T-cell (primary cell): ENCODE data around the gene RNU1-4. TPM values are rescaled to one million over a fixed set of nuclear protein-coding genes. Genes with fewer than 3 reads are reported as not detected.

Experiments used
- total RNA-seq, 35 experiments: library from RNA in 6 of 35; stranded (reverse) in 6 of 35; fragments of 120-200 nt in 1 of 35; gene quantifications; one replicate each; pipeline versions ENCODE4 v1.2.1 to v1.2.4 and lab custom pipeline; 2013 to 2026

Gene RNU1-4
- total RNA-seq, 5 donors from 2014 or later (not counting 1 experiment from before 2014, with no cell fraction given) = 2,148 to 4,743 (median 3,650) TPM

Other genes starting within 250 kb of the RNU1-4 start
- gene RNU1-1, start 226.2 kb upstream of the RNU1-4 start, total RNA-seq = 1,000 to 10,000 TPM; 2,148 to 4,743 (median 3,650) TPM
- gene NBPF1, start 127.0 kb upstream of the RNU1-4 start, total RNA-seq = 10 to 100 TPM; 18.1 to 34.8 (median 29.1) TPM
- gene RNU1-3, start 73.6 kb upstream of the RNU1-4 start, total RNA-seq = 1,000 to 10,000 TPM; 2,148 to 4,743 (median 3,650) TPM
- gene RNU1-2, start 155.5 kb downstream of the RNU1-4 start, total RNA-seq = 1,000 to 10,000 TPM; 2,148 to 4,743 (median 3,650) TPM
- 100 to 1,000 TPM in 1 of 5 donors, 10 to 100 TPM in 4; 59.3 to 104 (median 86.4) TPM for gene CROCC, start 181.4 kb downstream of the RNU1-4 start, total RNA-seq
- gene MFAP2, start 240.1 kb downstream of the RNU1-4 start, total RNA-seq = not detected